ENCODE results near the gene EEFSEC. TPM values are rescaled to one million over a fixed set of nuclear protein-coding genes. Genes with fewer than 3 reads are reported as not detected.

Gene EEFSEC
- total RNA-seq, 1 experiment from 2014 or later, result 21.3 TPM

DNA sequence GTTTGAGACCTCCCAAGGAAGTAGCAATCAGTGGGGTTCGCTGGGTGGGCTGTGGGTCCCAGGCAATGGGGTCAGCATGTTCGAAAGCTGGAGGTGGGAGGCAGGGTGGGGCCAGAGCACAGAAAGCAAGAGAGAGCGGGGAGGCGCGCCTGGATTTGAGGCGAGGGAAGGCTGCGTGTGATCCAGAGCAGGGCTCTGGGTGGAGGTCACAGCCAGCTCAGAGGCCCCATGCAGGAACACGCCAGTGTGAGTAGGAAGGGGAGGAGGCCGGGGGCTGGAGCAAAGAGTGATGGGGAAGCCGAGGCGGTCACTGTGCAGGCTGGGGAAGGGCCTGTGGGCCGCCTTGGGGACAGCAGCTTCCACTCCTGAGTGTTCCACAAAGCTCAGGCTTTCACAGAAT lies 304.7 kb downstream of the EEFSEC start:
- Histone ChIP-seq H3K27ac (no peak overlapping the region), H3K4me1 (replicated peaks; ENCODE audit: insufficient read depth) (peaks cover 12% of the 10 kb centered on the region), H3K9me3 (ENCODE audit: insufficient read depth, low read depth) (no peaks in the 10 kb centered on the region), H3K79me2 (ENCODE audit: low read depth) (no peaks in the 10 kb centered on the region), H4K20me1 (ENCODE audit: insufficient read depth) (no peaks in the 10 kb centered on the region), H3F3A (ENCODE audit: insufficient read depth, low read depth) (no peaks in the 10 kb centered on the region), H3K9me2 (ENCODE audit: insufficient read depth) (no peaks in the 10 kb centered on the region), H3K27me3 (ENCODE audit: insufficient read depth, low read depth) (no peaks in the 10 kb centered on the region), H3K4me2 (no peak overlapping the region), H2AFZ (no peak overlapping the region), H3K4me3 (no peak overlapping the region), H3K36me3 (ENCODE audit: low read depth) (no peaks in the 10 kb centered on the region)
- DNase-seq, result no peak
- BruUV-seq (replicated peaks), result no TSS peak
- TF ChIP-seq CTCF (conservative IDR thresholded peaks at IDR 0.05) (no peak), EZH2 (IDR thresholded peaks at IDR 0.05; ENCODE audit: low read depth) (no peak)
- POLR2A ChIA-PET (ENCODE audit: unreplicated experiment), result no interaction called here
- intact Hi-C loops (cut with micrococcal nuclease; ENCODE audit: unreplicated experiment), result no loop called here
- CTCF ChIA-PET, result no interaction called here

Other genes with a start within 250 kb of the EEFSEC start
- 0.80 and 1.1 TPM in 2 replicates for gene KBTBD12, start 238.2 kb upstream of the EEFSEC start, total RNA-seq (2021)
- 110 and 189 TPM in 2 replicates for gene SEC61A1, start 101.0 kb upstream of the EEFSEC start, total RNA-seq (2021)
- gene RUVBL1, start 29.7 kb upstream of the EEFSEC start, total RNA-seq (2021), result 91.4 and 115 TPM in 2 replicates